ENCODE measurements around the gene ZNRF2. TPM values are rescaled to one million over a fixed set of nuclear protein-coding genes. Genes with fewer than 3 reads are reported as not detected.
"Not testable (repeated sequence)": the region's sequence is repeated elsewhere in the genome, so short reads cannot be mapped to it uniquely, and the experiment has no call there.

ZNRF2 gene
- total RNA-seq, 1 donor from 2014 or later: 39.4 TPM

GRCh38 chr7:30260246-30260768 is 24.1 kb upstream of the ZNRF2 start:
- DNase-seq (ENCODE audit: low read depth): no peak

GRCh38 chr7:30263090-30263710 is 21.2 kb upstream of the ZNRF2 start:
- no peak for DNase-seq (ENCODE audit: low read depth)

- DNase-seq (ENCODE audit: low read depth): no peak
These were observed 20.3 kb upstream of the ZNRF2 start for GRCh38 chr7:30264052-30264451.

GRCh38 chr7:30265189-30265588 is 19.2 kb upstream of the ZNRF2 start:
- not testable (repeated sequence) for DNase-seq (ENCODE audit: low read depth)

- no peak for DNase-seq (ENCODE audit: low read depth)
These were observed 17.7 kb upstream of the ZNRF2 start for GRCh38 chr7:30266686-30267085.

- DNase-seq (ENCODE audit: low read depth): no peak
These were observed 15.8 kb upstream of the ZNRF2 start for GRCh38 chr7:30268586-30268985.

GRCh38 chr7:30269490-30269889 is 14.9 kb upstream of the ZNRF2 start:
- no peak for DNase-seq (ENCODE audit: low read depth)

- no peak for DNase-seq (ENCODE audit: low read depth)
These were observed 13.5 kb upstream of the ZNRF2 start for GRCh38 chr7:30270921-30271320.

- DNase-seq (ENCODE audit: low read depth): no peak
These were observed 12.3 kb upstream of the ZNRF2 start for GRCh38 chr7:30272126-30272525.

GRCh38 chr7:30273552-30273951 is 10.8 kb upstream of the ZNRF2 start:
- DNase-seq (ENCODE audit: low read depth): no peak

GRCh38 chr7:30274641-30275040 is 9.8 kb upstream of the ZNRF2 start:
- no peak for DNase-seq (ENCODE audit: low read depth)

- DNase-seq (ENCODE audit: low read depth): peak; percentile 49
These were observed 8.0 kb upstream of the ZNRF2 start for GRCh38 chr7:30276203-30276900.

GRCh38 chr7:30278376-30278775 is 6.0 kb upstream of the ZNRF2 start:
- peak; percentile 35 for DNase-seq (ENCODE audit: low read depth)

- peak; percentile 30 for DNase-seq (ENCODE audit: low read depth)
These were observed 5.3 kb upstream of the ZNRF2 start for GRCh38 chr7:30278849-30279652.

GRCh38 chr7:30279653-30279904 is 4.8 kb upstream of the ZNRF2 start:
- DNase-seq (ENCODE audit: low read depth): no peak

GRCh38 chr7:30280631-30281030 is 3.8 kb upstream of the ZNRF2 start:
- no peak for DNase-seq (ENCODE audit: low read depth)

- DNase-seq (ENCODE audit: low read depth): no peak
These were observed 3.1 kb upstream of the ZNRF2 start for GRCh38 chr7:30281263-30281662.

GRCh38 chr7:30281791-30282190 is 2.6 kb upstream of the ZNRF2 start:
- no peak for DNase-seq (ENCODE audit: low read depth)

GRCh38 chr7:30282735-30283134 is 1.7 kb upstream of the ZNRF2 start:
- no peak for DNase-seq (ENCODE audit: low read depth)

- no peak for DNase-seq (ENCODE audit: low read depth)
These were observed 704 bp downstream of the ZNRF2 start for GRCh38 chr7:30285067-30285535.

- DNase-seq (ENCODE audit: low read depth): peak; percentile 66
These were observed 1.3 kb downstream of the ZNRF2 start for GRCh38 chr7:30285536-30286284.

GRCh38 chr7:30286749-30287148 is 2.4 kb downstream of the ZNRF2 start:
- DNase-seq (ENCODE audit: low read depth): no peak

Measured in renal cortical epithelial cell (primary cell).